ENCODE data around the gene FCHSD1.
A peak's percentile ranks its signal among the peaks of the same experiment; 100 is the strongest.

FCHSD1 gene

DNA sequence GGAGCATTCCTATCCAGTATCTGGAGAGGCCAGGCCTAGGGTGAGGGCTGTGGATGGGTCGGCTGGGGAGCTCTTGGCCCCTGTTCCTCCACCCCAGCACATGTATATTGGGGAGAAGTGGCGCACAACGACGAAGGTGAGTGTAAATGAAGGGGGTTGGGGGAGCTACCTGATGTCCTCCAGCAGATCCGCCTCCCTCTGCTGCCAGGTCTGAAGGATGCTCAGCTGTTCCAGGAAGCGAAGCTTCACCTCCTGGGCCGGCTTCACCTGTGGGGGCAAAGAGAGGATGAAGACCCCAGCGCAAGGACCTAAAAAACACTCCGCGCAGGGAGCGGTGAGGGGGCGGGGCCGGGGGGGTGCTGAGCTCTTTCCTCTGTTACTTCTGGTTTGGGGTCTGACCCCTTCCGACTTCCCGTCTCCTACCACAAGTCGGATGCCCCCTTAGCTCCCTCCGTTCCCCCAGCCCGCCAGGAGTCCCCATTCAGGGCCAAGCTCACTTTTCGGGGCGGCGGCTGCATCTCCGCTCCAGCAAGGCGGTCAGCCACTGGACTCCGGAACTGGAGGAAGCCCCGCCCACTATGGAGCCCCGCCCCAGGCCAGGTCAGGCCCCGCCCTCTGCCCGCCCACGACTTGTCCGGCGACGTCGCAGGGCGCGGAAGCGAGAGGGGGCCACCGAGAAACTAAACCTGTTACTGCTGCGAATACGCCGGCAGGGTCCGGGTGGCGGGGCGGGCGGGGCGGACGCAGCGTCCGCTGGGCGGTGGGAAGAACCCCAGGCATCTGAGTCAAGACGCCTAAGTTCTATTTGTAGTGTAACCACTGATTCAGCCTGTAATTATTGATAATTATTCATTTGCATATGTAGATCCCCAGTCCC lies at the start of gene FCHSD1:
Gene FCHSD1 (minus strand): TSS at position 568 of the 877 bp plus-strand sequence. CDS start 50 bp downstream, at position 518.
- peak; percentile 72 to 75 for DNase-seq (ENCODE audit: extremely low read depth in 1 of 2, low read depth in 1 of 2)

GRCh38 chr5:141697586-141697985 lies 46.4 kb upstream of the FCHSD1 start:
- DNase-seq (ENCODE audit: extremely low read depth in 1 of 2, low read depth in 1 of 2): no peak

DNA sequence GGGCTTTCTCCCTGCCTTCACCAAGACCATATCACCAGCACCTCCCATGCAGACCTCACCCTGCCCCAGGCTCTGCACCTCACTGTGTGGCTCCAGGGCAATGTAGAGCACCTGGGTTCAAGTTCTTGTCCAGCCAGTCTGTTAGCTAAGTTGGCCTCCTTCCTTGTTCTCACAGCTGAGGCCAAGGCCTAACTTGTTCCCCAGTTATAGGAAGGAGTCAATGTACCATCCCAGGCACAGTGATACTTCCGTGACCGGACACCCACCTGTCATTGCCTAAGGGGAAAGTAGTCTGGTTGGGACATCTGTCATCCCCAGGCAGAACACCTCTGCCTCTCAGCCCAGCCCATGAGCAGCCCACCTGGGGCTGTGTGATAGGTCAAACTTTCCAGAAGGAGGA lies 45.2 kb upstream of the FCHSD1 start:
- DNase-seq (ENCODE audit: extremely low read depth in 1 of 2, low read depth in 1 of 2): no peak

- no peak for DNase-seq (ENCODE audit: extremely low read depth in 1 of 2, low read depth in 1 of 2)
Measured at GRCh38 chr5:141695627-141696215, 44.5 kb upstream of the FCHSD1 start.

DNA sequence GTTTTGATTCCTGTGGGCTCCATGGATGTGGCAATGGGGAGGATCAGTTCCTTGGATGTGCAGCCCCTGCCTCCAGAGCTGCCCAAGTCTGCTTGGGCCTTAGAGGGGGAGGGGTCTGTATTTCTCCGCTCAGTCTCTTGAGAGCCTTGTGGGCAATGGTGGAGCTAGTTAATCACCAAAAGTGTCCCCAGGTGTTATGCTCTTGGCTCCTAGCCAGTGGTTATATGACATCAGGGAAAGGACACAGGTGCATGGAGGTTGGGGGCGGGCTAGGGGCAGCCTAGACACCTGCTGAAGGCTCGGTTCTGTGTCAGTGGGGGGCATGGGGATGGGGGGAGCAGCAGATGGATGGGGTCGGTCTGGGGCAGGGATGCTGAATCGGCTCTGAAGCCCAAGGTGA lies 43.3 kb upstream of the FCHSD1 start:
- DNase-seq (ENCODE audit: extremely low read depth in 1 of 2, low read depth in 1 of 2): no peak

DNA sequence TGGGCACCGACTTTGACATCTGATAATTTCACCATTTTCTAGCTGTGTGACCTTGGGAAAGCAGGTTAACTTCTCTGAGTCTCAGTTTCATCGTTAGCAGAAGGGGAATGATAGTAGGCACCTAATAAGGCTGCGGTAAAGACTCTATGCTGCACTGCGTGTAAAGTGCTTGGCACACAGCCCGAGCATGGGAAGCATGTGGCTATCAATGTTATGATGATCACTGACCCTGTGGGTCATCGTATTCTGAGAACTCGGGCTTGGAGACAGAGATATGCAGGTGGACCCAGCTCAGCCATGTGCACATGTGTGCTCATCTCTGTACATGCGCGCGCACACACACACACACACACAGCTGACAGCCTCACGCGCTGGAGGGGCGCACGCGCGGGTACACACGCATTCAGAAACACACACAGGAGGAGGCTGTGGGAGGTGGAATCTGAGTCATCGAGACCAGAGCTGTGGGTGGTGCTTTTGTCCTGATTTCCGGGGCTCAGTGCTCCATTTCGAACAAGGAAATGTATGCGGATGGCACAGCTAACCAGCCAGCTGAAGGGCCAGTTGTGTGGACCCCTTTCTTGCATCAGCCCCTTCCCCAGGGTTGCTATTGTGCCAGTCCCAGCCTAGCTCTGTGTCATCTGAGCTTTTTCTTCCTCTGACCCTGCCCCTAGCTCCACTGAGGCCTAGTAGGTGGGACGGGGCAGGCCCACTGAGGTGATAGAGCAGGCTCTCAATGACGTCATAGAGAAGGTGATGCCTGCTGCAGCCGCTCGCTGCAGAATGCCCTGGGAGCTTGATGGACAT lies 41.9 kb upstream of the FCHSD1 start:
- DNase-seq (ENCODE audit: extremely low read depth in 1 of 2, low read depth in 1 of 2): peak; percentile 54 to 71

DNA sequence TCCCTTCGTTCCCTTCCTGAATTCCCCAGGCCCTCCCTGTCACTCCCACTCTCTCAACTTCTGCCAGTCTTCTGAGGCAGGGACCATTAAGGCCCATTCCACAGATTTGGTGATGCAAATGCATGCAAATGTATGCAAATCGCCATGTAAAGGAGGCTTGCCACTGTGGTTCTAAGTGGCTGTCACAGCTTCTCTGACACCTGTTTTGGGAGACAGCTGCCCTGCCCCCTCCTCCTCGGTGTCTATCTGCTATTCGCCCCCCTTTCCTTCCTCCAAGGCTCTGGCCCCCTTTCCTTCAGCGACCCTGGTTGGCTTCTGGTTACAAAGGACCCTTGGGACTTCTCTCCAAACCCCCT lies 41.3 kb upstream of the FCHSD1 start:
- DNase-seq (ENCODE audit: extremely low read depth in 1 of 2, low read depth in 1 of 2): no peak

DNA sequence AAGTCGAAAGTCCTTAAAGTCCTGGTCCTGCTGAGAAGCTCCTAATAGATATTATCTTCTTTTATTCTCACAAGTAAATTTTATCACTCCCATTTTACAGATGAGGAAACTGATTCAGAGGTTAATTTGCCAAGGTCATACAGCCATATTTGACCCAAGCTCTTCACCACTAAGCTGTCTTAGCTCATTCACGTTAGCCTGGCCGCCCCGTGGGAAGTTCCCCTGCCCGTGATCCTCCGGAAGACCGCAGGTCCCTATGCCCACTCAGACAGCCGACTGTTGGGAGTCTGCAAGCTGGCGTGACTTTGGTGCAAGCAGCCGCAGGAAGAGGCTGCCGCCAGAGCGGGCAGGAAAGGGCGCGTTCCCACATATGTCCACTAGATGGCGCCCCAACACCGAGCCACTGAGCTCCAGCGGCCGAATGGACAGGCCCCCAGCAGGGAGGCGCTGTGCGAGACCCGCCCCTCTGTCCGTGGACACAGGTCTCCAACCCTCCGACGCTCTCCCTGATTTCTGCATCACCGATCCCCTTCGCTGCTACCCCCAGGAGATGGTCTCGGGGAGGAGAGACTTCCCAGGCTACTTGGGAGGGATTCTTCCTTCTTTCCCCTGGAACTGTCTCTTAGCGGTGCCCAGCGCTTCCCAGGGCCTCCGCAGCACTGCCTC lies 40.8 kb upstream of the FCHSD1 start:
- peak; percentile 62 to 69 for DNase-seq (ENCODE audit: extremely low read depth in 1 of 2, low read depth in 1 of 2)

- DNase-seq (ENCODE audit: extremely low read depth in 1 of 2, low read depth in 1 of 2): no peak
Measured at GRCh38 chr5:141691286-141691866, 40.2 kb upstream of the FCHSD1 start.

DNA sequence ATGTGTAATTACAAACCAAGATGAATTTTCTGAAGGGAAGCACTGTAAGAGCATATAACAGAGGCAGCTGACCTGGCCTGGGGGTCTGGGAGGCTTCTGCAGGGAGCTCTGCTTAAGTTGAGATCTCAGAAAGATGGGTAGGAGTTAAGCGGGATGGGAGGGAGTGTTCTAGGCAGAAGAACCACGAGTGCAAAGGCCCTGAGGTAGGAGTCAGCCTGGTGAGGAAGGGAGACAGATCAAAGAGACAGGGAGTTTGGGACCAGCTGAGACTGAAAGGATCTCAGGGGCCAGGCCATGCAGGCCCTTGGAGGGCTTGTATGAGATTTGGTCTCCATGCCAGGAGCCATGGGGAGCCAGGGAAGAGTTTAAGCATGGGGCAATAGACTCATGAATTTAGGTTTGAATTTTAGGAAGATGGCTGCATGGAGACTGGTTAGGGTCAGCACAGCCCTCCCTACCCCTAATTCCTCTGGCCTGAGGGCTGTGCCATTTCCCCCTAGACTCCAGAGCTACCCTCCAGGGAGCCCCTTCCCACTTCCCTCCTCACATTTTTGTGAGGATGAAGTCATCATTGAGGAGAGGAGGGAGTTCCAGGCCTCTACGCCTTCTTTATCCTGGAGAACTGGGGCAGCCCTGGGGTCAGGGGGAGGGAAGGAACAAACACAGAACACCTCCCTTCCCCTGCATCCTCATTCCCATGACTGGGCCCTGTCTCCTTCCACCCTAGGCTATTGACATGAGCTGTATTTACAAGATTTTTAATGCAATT lies 35.6 kb upstream of the FCHSD1 start:
- no peak for DNase-seq (ENCODE audit: extremely low read depth in 1 of 2, low read depth in 1 of 2)

- no peak for DNase-seq (ENCODE audit: extremely low read depth in 1 of 2, low read depth in 1 of 2)
Measured at GRCh38 chr5:141685591-141685990, 34.4 kb upstream of the FCHSD1 start.

DNA sequence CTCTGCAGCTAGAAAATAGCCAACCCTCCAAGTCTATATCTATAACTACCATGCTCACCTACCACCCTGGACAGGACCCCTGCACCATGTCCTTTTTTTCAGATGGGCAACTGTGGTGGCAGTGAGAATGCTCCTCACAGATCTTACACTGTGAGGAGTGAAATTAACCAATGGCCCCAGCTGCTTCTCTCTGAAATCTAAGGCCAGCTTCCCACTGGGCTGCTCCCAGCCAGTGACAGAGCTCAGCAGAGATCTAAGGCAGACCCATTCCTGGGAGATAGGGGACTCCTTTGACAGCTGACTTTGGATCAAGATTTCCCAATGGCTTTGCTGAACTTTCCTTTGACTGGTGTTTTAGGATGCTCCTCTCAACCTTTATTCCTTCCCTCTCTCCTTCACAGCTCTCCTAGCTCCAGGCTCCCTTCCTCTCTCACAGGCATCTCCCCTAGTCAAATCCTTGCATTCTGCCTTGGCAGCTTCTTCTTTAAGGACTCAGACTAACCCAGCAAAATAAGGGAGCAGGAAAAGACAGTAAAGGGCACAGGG lies 32.5 kb upstream of the FCHSD1 start:
- no peak for DNase-seq (ENCODE audit: extremely low read depth in 1 of 2, low read depth in 1 of 2)

GRCh38 chr5:141681695-141682641 lies 30.8 kb upstream of the FCHSD1 start, which contains the start of gene ARAP3:
Gene ARAP3, minus strand, starts transcription at chr5:141682230. Its CDS starts 1,744 bp downstream, at chr5:141680486.
- no peak for DNase-seq (ENCODE audit: extremely low read depth in 1 of 2, low read depth in 1 of 2)

GRCh38 chr5:141681295-141681694 lies 30.1 kb upstream of the FCHSD1 start:
- no peak for DNase-seq (ENCODE audit: extremely low read depth in 1 of 2, low read depth in 1 of 2)

DNA sequence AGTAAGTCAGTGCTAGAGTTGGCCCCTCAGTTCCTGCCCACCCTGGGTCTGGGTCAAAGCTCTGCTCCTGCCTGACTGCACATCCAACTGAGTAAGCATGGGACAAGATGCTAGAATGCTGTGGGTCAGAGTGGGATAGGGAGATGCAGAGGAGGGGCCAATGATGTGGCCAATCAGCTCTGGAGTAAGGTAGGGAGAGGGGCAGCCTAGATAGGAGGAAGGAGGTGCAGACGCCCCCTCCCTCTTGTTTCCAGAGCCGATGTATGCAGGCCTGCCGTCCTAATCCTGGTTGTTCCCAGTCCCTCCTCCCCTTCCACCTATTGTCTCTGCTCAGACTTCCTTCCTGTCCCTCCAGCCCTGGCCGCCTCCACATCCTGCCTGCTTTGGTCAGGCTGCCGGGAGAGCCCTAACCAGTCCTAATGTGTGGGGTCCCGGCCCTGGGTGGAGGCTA lies 29.6 kb upstream of the FCHSD1 start:
- DNase-seq (ENCODE audit: extremely low read depth in 1 of 2, low read depth in 1 of 2): no peak

GRCh38 chr5:141680178-141680577 lies 29.0 kb upstream of the FCHSD1 start:
- no peak for DNase-seq (ENCODE audit: extremely low read depth in 1 of 2, low read depth in 1 of 2)

DNA sequence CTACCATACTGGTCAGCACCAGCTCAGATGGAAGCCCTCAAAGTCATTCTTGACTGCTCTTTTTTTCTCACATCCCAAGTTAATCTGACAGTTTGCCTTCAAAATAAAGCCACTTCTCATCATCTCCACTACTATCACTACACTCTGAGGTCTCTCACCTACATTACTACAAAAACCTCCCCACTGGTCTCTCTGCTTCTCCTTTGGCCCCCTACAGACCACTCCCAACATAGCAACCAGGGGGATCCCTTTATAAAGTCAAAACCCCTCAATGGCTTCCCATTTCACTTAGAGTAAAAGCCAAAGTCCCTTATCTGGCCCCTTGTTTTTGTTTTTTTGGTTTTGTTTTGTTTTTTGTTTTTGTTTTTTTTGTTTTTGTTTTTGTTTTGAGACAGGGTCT lies 26.2 kb upstream of the FCHSD1 start:
- no peak for DNase-seq (ENCODE audit: extremely low read depth in 1 of 2, low read depth in 1 of 2)

DNA sequence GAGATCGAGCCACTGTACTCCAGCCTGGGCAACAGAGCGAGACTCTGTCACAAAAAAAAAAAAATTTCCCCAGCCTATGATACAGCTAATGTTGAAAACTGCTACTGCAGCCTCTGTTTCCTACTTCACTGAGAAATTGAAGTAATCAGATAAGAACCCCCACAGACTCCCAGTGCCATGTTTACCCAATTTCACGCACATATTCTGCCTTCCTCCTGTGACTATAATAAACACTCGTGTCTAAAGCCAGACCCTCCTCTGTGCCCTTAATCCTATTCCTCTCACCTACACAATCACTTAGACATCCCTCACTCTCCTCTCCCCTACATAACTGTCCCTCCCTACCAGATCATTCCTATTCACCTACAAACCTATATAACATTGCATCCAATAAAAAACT lies 24.5 kb upstream of the FCHSD1 start:
- DNase-seq (ENCODE audit: extremely low read depth in 1 of 2, low read depth in 1 of 2): no peak

All from stimulated activated CD8-positive, alpha-beta memory T cell treated with anti-CD3 and anti-CD28 coated beads, Interleukin-7, amount 100 ng/mL, for 48 hours (primary cell).